SU-DHL-6 (cell line): ENCODE measurements around the gene ABCD3.

Experiments used
- EZH2phosphoT487 ChIP-seq: fragments of 200-600 bp; sonication (generic), shearing (Covaris generic); conservative IDR thresholded peaks from 2 replicates; pipeline ENCODE4 v1.6.1; 2018; ENCODE audit warnings: mild to moderate bottlenecking, antibody characterized with exemption, low read length, moderate library complexity, mixed read lengths
- TF ChIP-seq, protein P1 (sequence below): fragments of 200-600 bp; sonication (generic); IDR thresholded peaks from one replicate; pipeline ENCODE4 v1.5.1; 2017; ENCODE audit warnings: antibody characterized with exemption, mild to moderate bottlenecking, low read length, moderate library complexity; ENCODE audit not compliant: insufficient read depth, poor library complexity, severe bottlenecking

- TF ChIP-seq, protein P1, sequence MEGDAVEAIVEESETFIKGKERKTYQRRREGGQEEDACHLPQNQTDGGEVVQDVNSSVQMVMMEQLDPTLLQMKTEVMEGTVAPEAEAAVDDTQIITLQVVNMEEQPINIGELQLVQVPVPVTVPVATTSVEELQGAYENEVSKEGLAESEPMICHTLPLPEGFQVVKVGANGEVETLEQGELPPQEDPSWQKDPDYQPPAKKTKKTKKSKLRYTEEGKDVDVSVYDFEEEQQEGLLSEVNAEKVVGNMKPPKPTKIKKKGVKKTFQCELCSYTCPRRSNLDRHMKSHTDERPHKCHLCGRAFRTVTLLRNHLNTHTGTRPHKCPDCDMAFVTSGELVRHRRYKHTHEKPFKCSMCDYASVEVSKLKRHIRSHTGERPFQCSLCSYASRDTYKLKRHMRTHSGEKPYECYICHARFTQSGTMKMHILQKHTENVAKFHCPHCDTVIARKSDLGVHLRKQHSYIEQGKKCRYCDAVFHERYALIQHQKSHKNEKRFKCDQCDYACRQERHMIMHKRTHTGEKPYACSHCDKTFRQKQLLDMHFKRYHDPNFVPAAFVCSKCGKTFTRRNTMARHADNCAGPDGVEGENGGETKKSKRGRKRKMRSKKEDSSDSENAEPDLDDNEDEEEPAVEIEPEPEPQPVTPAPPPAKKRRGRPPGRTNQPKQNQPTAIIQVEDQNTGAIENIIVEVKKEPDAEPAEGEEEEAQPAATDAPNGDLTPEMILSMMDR, result no peak
- TF ChIP-seq EZH2phosphoT487, result no peak
Measured at GRCh38 chr1:94543001-94543400, 124.8 kb downstream of the ABCD3 start.
